H9 (cell line): ENCODE data around the gene IGLL1. TPM values are rescaled to one million over a fixed set of nuclear protein-coding genes. Genes with fewer than 3 reads are reported as not detected.

Experiments used
- DNase-seq: peaks from one replicate; pipeline ENCODE4 v3.0.0-alpha.2; 2017
- H2AFZ ChIP-seq: one replicate; pipeline ENCODE4 v1.6.1; 2013; ENCODE audit warnings: mild to moderate bottlenecking, low read length, control low read depth, moderate library complexity
- H2AK5ac ChIP-seq: 2 replicates; pipeline ENCODE4 v1.6.1; 2013; ENCODE audit warnings: low read length, control low read depth, mixed read lengths; ENCODE audit not compliant: insufficient read length
- H2BK120ac ChIP-seq: one replicate; pipeline ENCODE4 v1.6.1; 2013; ENCODE audit warnings: low read depth, mild to moderate bottlenecking, low read length, control low read depth, inconsistent platforms; ENCODE audit not compliant: poor library complexity, severe bottlenecking
- H2BK12ac ChIP-seq: 2 replicates; pipeline ENCODE4 v1.6.1; 2013; ENCODE audit warnings: low read length, control low read depth, mixed read lengths, low read depth; ENCODE audit not compliant: insufficient read length
- H2BK15ac ChIP-seq: 2 replicates; pipeline ENCODE4 v1.6.1; 2013; ENCODE audit warnings: low read depth, low read length, control low read depth
- H2BK20ac ChIP-seq: one replicate; pipeline ENCODE4 v1.6.1; 2013; ENCODE audit warnings: low read depth, mild to moderate bottlenecking, low read length, control low read depth, inconsistent platforms; ENCODE audit not compliant: poor library complexity, severe bottlenecking
- H2BK5ac ChIP-seq: 2 replicates; pipeline ENCODE4 v1.6.1; 2013; ENCODE audit warnings: low read length, control low read depth, mixed read lengths; ENCODE audit not compliant: insufficient read length
- H3K14ac ChIP-seq: 2 replicates; pipeline ENCODE4 v1.6.1; 2013; ENCODE audit warnings: low read length, control low read depth; ENCODE audit not compliant: insufficient read depth
- H3K18ac ChIP-seq: 2 replicates; pipeline ENCODE4 v1.6.1; 2013; ENCODE audit warnings: low read depth, mild to moderate bottlenecking, mixed read lengths, low read length, control low read depth; ENCODE audit not compliant: insufficient read length
- H3K23ac ChIP-seq: 2 replicates; pipeline ENCODE4 v1.6.1; 2013; ENCODE audit warnings: low read length, control low read depth, mixed read lengths, low read depth; ENCODE audit not compliant: insufficient read length
- H3K23me2 ChIP-seq: 2 replicates; pipeline ENCODE4 v1.6.1; 2013; ENCODE audit warnings: low read depth, mild to moderate bottlenecking, mixed read lengths, low read length, control low read depth; ENCODE audit not compliant: insufficient read length, poor library complexity, severe bottlenecking
- H3K27ac ChIP-seq: 2 replicates; pipeline ENCODE4 v1.5.1; 2013; ENCODE audit warnings: low read length, control low read depth, mixed read lengths, low read depth; ENCODE audit not compliant: insufficient read length
- H3K27me3 ChIP-seq: 2 replicates; pipeline ENCODE4 v1.6.1; 2013; ENCODE audit warnings: low read length, control low read depth, inconsistent platforms; ENCODE audit not compliant: insufficient read depth
- H3K4ac ChIP-seq: 2 replicates; pipeline ENCODE4 v1.6.1; 2013; ENCODE audit warnings: low read depth, mild to moderate bottlenecking, control low read depth, inconsistent platforms, low read length, moderate library complexity
- H3K4me1 ChIP-seq: 2 replicates; pipeline ENCODE4 v1.6.1; 2013; ENCODE audit warnings: low read length, control low read depth, inconsistent platforms; ENCODE audit not compliant: insufficient read depth
- H3K4me2 ChIP-seq: 2 replicates; pipeline ENCODE4 v1.6.1; 2013; ENCODE audit warnings: low read length, control low read depth, mixed read lengths; ENCODE audit not compliant: insufficient read length, insufficient read depth
- H3K56ac ChIP-seq: 2 replicates; pipeline ENCODE4 v1.6.1; 2013; ENCODE audit warnings: low read depth, mild to moderate bottlenecking, mixed read lengths, low read length, control low read depth; ENCODE audit not compliant: insufficient read length
- H3K79me1 ChIP-seq: 2 replicates; pipeline ENCODE4 v1.6.1; 2013; ENCODE audit warnings: low read depth, mild to moderate bottlenecking, moderate library complexity, low read length, control low read depth, inconsistent platforms; ENCODE audit not compliant: insufficient read depth, poor library complexity, severe bottlenecking
- H3K79me2 ChIP-seq: 2 replicates; pipeline ENCODE4 v1.6.1; 2013; ENCODE audit warnings: low read length, control low read depth, inconsistent platforms; ENCODE audit not compliant: insufficient read depth
- H3K9ac ChIP-seq: 2 replicates; pipeline ENCODE4 v1.6.1; 2013; ENCODE audit warnings: low read length, control low read depth, mixed read lengths; ENCODE audit not compliant: insufficient read length; ENCODE audit errors: extremely low read depth
- H3K9me3 ChIP-seq: one replicate; pipeline ENCODE4 v1.6.1; 2013; ENCODE audit warnings: low read depth, low read length, inconsistent platforms; ENCODE audit not compliant: control insufficient read depth
- H3T11ph ChIP-seq: one replicate; pipeline ENCODE4 v1.6.1; 2013; ENCODE audit warnings: mild to moderate bottlenecking, low read length, control low read depth, inconsistent platforms
- H4K20me1 ChIP-seq: one replicate; pipeline ENCODE4 v1.6.1; 2013; ENCODE audit not compliant: control insufficient read depth, insufficient read length, insufficient read depth
- H4K5ac ChIP-seq: 2 replicates; pipeline ENCODE4 v1.6.1; 2013; ENCODE audit warnings: low read depth, mild to moderate bottlenecking, mixed read lengths, low read length, control low read depth; ENCODE audit not compliant: insufficient read length
- H4K8ac ChIP-seq: replicated peaks from 2 replicates; pipeline ENCODE4 v1.6.1; 2013; ENCODE audit warnings: low read length, control low read depth, mixed read lengths, low read depth; ENCODE audit not compliant: insufficient read length
- H4K91ac ChIP-seq: 2 replicates; pipeline ENCODE4 v1.6.1; 2013; ENCODE audit warnings: low read depth, mild to moderate bottlenecking, moderate library complexity, mixed read lengths, low read length, control low read depth; ENCODE audit not compliant: insufficient read length
- H3K27ac Mint-ChIP-seq, 3 experiments: 2 replicates in 2 of 3; 3 replicates in 1 of 3; pipeline ENCODE4 v1.8.0; 2020 to 2021; ENCODE audit warnings: mixed read lengths in 3 of 3, mild to moderate bottlenecking in 1 of 3, moderate library complexity in 1 of 3
- H3K27me3 Mint-ChIP-seq: 2 replicates; pipeline ENCODE4 v1.8.0; 2021; ENCODE audit warnings: low read depth, mild to moderate bottlenecking, moderate library complexity, mixed read lengths
- H3K36me3 Mint-ChIP-seq, 3 experiments: 2 replicates in 2 of 3; 3 replicates in 1 of 3; pipeline ENCODE4 v1.8.0; 2020 to 2021; ENCODE audit warnings: low read depth in 3 of 3, mixed read lengths in 3 of 3; ENCODE audit not compliant: insufficient read depth in 1 of 3
- H3K4me1 Mint-ChIP-seq, 2 experiments: 2 replicates each; pipeline ENCODE4 v1.8.0; 2020; ENCODE audit warnings: mixed read lengths in 2 of 2
- H3K4me3 Mint-ChIP-seq, 2 experiments: 2 replicates in 1 of 2; 3 replicates in 1 of 2; pipeline ENCODE4 v1.8.0; 2020 to 2021; ENCODE audit warnings: mild to moderate bottlenecking in 2 of 2, mixed read lengths in 2 of 2, moderate library complexity in 1 of 2
- H3K9me3 Mint-ChIP-seq, 2 experiments: 2 replicates in 1 of 2; 3 replicates in 1 of 2; pipeline ENCODE4 v1.8.0; 2020; ENCODE audit warnings: mild to moderate bottlenecking in 2 of 2, mixed read lengths in 2 of 2, moderate library complexity in 1 of 2
- CTCF ChIP-seq: fragments of 200-600 bp; sonication (generic); conservative IDR thresholded peaks from 3 replicates; pipeline ENCODE4 v1.8.0; 2021; ENCODE audit warnings: antibody characterized with exemption, mild to moderate bottlenecking
- WGBS: extraction: QIAGEN DNeasy Blood & Tissue Kit; methylation state at CpG from one replicate; pipeline ENCODE4 v1.1.7; 2013; ENCODE audit warnings: missing lambda C conversion rate, low lambda C conversion rate, mixed read lengths; ENCODE audit not compliant: insufficient read length; ENCODE audit errors: extremely low coverage; 5-methylcytosine and 5-hydroxymethylcytosine counted together
- total RNA-seq: library from RNA; stranded (reverse); gene quantifications from 2 replicates; pipeline ENCODE4 v1.2.1, GENCODE V29; 2021

The IGLL1 gene
- total RNA-seq, 1 experiment from 2014 or later, result not detected

DNA sequence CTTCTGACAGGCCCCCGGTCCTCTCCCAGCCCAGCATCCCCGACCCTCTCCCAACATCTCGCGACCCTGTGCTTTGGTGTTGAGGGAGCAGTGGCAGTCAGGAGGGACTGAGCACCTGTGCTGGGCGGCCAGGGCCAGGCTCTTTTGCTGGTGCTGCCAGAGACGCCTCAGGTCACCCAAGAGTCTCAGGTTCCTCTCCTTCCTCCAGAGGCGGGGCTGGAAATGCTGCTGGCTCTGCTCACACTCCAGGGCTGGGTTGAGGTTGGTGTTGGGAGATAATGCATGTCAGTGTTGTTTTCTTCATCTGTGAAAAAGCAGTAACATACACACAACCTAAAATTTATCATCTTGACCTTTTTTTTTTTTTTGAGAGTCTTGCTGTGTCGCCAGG lies 1.2 kb upstream of the IGLL1 start:
- Histone ChIP-seq H4K20me1 (no peaks in the 10 kb centered on the region), H4K91ac (no peak overlapping the region), H3K79me1 (no peaks in the 10 kb centered on the region), H2BK5ac (no peak overlapping the region), H3K27me3 (no peaks in the 10 kb centered on the region), H3T11ph (no peak overlapping the region), H3K14ac (no peak overlapping the region; the same call in 1 of the 2 replicates), H2AFZ (no peak overlapping the region), H3K23me2 (no peaks in the 10 kb centered on the region), H3K79me2 (no peaks in the 10 kb centered on the region), H4K5ac (no peak overlapping the region), H3K4ac (no peak overlapping the region), H2BK15ac (no peak overlapping the region), H2BK12ac (no peak overlapping the region), H3K4me2 (no peak overlapping the region), H3K18ac (no peak overlapping the region), H4K8ac (no peak overlapping the region), H3K27ac (no peak overlapping the region), H3K9me3 (no peaks in the 10 kb centered on the region), H3K9ac (no peak overlapping the region), H3K56ac (no peak overlapping the region), H2BK20ac (no peak overlapping the region), H2AK5ac (no peak overlapping the region), H3K23ac (no peak overlapping the region), H2BK120ac (no peak overlapping the region), H3K4me1 (no peaks in the 10 kb centered on the region)
- TF ChIP-seq CTCF, result no peak
- no peaks in the 10 kb centered on the region for H3K9me3 Mint-ChIP-seq
- H3K4me3 Mint-ChIP-seq, result no peak overlapping the region
- H3K4me1 Mint-ChIP-seq, result no peaks in the 10 kb centered on the region
- WGBS, result no CpG with 5 or more reads among the region's 8 CpGs
- no peak for DNase-seq
- H3K27ac Mint-ChIP-seq, result no peak overlapping the region
- no peaks in the 10 kb centered on the region for H3K36me3 Mint-ChIP-seq
- H3K27me3 Mint-ChIP-seq, result peaks cover 46% of the 10 kb centered on the region
